ENCODE data around the gene YWHAH. TPM values are rescaled to one million over a fixed set of nuclear protein-coding genes. Genes with fewer than 3 reads are reported as not detected.

The YWHAH gene
- total and polyA plus RNA-seq, 2 of the 8 experiments (the other 6 are each of a cell fraction or from before 2014, with no cell fraction given): 146 to 247 TPM

GRCh38 chr22:31923136-31923535 lies 21.2 kb upstream of the YWHAH start:
- Histone ChIP-seq H3K56ac (replicated peaks; ENCODE audit: insufficient read length, low read depth, low read length) (no peak overlapping the region), H3K14ac (ENCODE audit: insufficient read length) (no peak overlapping the region), H2BK12ac (ENCODE audit: low read depth, low read length) (no peak overlapping the region), H3K79me2 (ENCODE audit: control insufficient read depth in 1 of 2, insufficient read depth in 2 of 2, low read length in 2 of 2) (no peaks in the 10 kb centered on the region), H3K4me3 (ENCODE audit: extremely low read depth in 1 of 4, insufficient read depth in 2 of 4, low read depth in 3 of 4, low read length in 4 of 4) (no peak overlapping the region), H3K4me2 (ENCODE audit: insufficient read depth in 1 of 2, low read depth in 2 of 2, low read length in 2 of 2) (no peak overlapping the region), H2BK15ac (ENCODE audit: low read length) (no peak overlapping the region), H2BK20ac (ENCODE audit: low read length) (no peak overlapping the region), H3K9ac (replicated peaks in 1 of 4; ENCODE audit: extremely low read depth in 1 of 4, low read depth in 3 of 4, low read length in 3 of 4) (no peak overlapping the region), H3K23ac (ENCODE audit: insufficient read length) (no peak overlapping the region), H4K5ac (ENCODE audit: insufficient read length, low read depth, low read length) (no peak overlapping the region), H4K20me1 (replicated peaks in 1 of 2; ENCODE audit: control insufficient read depth in 1 of 2, insufficient read depth in 2 of 2, low read length in 2 of 2) (no peaks in the 10 kb centered on the region), H4K91ac (replicated peaks; ENCODE audit: insufficient read length, low read length) (no peak overlapping the region), H3K4ac (replicated peaks; ENCODE audit: insufficient read length, low read depth, low read length) (no peak overlapping the region), H3K9me3 (ENCODE audit: insufficient read depth in 2 of 2, low read depth in 1 of 2, low read length in 1 of 2) (no peaks in the 10 kb centered on the region), H4K8ac (ENCODE audit: extremely low read depth, insufficient read depth, low read length) (no peak overlapping the region), H2BK120ac (replicated peaks; ENCODE audit: low read depth, low read length) (no peak overlapping the region), H3K79me1 (ENCODE audit: low read depth, low read length) (no peaks in the 10 kb centered on the region), H3K27me3 (replicated peaks in 1 of 4; ENCODE audit: control insufficient read depth in 3 of 4, extremely low read depth in 1 of 4, insufficient read depth in 3 of 4, low read length in 3 of 4) (no peaks in the 10 kb centered on the region), H2AFZ (ENCODE audit: low read length) (no peak overlapping the region), H3K23me2 (ENCODE audit: low read depth, low read length) (peaks cover 5% of the 10 kb centered on the region; the same call in 1 of the 2 replicates), H2BK5ac (ENCODE audit: low read depth, low read length) (no peak overlapping the region), H3K18ac (ENCODE audit: extremely low read depth, low read length) (no peak overlapping the region), H3K4me1 (replicated peaks in 1 of 4; ENCODE audit: control insufficient read depth in 3 of 4, insufficient read depth in 4 of 4, low read length in 3 of 4) (peaks cover 0 to 2% (median 0%) of the 10 kb centered on the region in 4 experiments; a peak in 1 of 7 replicates), H2AK5ac (ENCODE audit: low read depth, low read length) (no peak overlapping the region), H3K36me3 (ENCODE audit: control insufficient read depth in 2 of 4, insufficient read depth in 4 of 4, low read length in 3 of 4) (no peaks in the 10 kb centered on the region), H3K27ac (ENCODE audit: low read depth, low read length) (no peak overlapping the region)
- WGBS, 2 experiments (ENCODE audit: extremely low coverage in 1 of 2, insufficient coverage in 1 of 2, insufficient read length in 1 of 2, insufficient replicate concordance in 2 of 2, low coverage in 1 of 2, low lambda C conversion rate in 2 of 2, missing lambda C conversion rate in 1 of 2): 83% methylated on average over 5 of the region's 5 CpGs; no CpG with 5 or more reads in 1 of the 2 experiments
- ChIA-PET CTCF (ENCODE audit: partially characterized antibody) (interaction anchor here (1.1 to 1.3 kb wide), 2 partner anchors 9 to 51 kb away, joined by 3 to 4 read pairs; no protein-coding TSS in a partner anchor), POLR2A (ENCODE audit: partially characterized antibody) (no interaction called here)
- FAIRE-seq (no peak), DNase-seq (ENCODE audit: low read depth in 1 of 2, low spot score in 2 of 2) (no peak)
- TF ChIP-seq ZNF274 (IDR thresholded peaks at IDR 0.05; ENCODE audit: borderline replicate concordance, extremely low read depth, low read length) (no peak), JUN (IDR thresholded peaks at IDR 0.05; ENCODE audit: low read depth, low read length) (no peak), CREB1 (IDR thresholded peaks at IDR 0.05) (no peak), ASH2L (IDR thresholded peaks at IDR 0.05; ENCODE audit: low read length) (no peak), CEBPB (IDR thresholded peaks at IDR 0.05; ENCODE audit: low read depth, low read length) (no peak), SUZ12 (IDR thresholded peaks at IDR 0.05; ENCODE audit: low read length) (no peak), PHF8 (conservative IDR thresholded peaks at IDR 0.05; ENCODE audit: low read depth, low read length) (no peak), BRCA1 (IDR thresholded peaks at IDR 0.05; ENCODE audit: low read depth, low read length) (no peak), POLR2AphosphoS5 (IDR thresholded peaks at IDR 0.05; ENCODE audit: low read depth, low read length) (no peak), RFX5 (IDR thresholded peaks at IDR 0.05; ENCODE audit: borderline replicate concordance, low read depth, low read length) (no peak), POU5F1 (IDR thresholded peaks at IDR 0.05; ENCODE audit: low read depth, low read length) (no peak), GTF2F1 (IDR thresholded peaks at IDR 0.05; ENCODE audit: borderline replicate concordance, low read depth, low read length) (no peak)
- TF ChIP-seq, protein P1, sequence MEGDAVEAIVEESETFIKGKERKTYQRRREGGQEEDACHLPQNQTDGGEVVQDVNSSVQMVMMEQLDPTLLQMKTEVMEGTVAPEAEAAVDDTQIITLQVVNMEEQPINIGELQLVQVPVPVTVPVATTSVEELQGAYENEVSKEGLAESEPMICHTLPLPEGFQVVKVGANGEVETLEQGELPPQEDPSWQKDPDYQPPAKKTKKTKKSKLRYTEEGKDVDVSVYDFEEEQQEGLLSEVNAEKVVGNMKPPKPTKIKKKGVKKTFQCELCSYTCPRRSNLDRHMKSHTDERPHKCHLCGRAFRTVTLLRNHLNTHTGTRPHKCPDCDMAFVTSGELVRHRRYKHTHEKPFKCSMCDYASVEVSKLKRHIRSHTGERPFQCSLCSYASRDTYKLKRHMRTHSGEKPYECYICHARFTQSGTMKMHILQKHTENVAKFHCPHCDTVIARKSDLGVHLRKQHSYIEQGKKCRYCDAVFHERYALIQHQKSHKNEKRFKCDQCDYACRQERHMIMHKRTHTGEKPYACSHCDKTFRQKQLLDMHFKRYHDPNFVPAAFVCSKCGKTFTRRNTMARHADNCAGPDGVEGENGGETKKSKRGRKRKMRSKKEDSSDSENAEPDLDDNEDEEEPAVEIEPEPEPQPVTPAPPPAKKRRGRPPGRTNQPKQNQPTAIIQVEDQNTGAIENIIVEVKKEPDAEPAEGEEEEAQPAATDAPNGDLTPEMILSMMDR (IDR thresholded peaks at IDR 0.05; ENCODE audit: control extremely low read depth in 1 of 3, insufficient read depth in 1 of 3, low read depth in 1 of 3, low read length in 3 of 3): no peak

All from H1 (cell line).